HEK293 (cell line): ENCODE measurements around the gene RBFOX1.

ENCODE experiments used
- CTCF ChIA-PET: fragments of 350-600 bp; formaldehyde crosslinking; extraction: SDS; loops from one replicate; lab custom pipeline; 2021; ENCODE audit warnings: antibody characterized with exemption; lab: Yijun Ruan, JAX
- POLR2A ChIA-PET: fragments of 300-600 bp; formaldehyde crosslinking; extraction: SDS; loops from one replicate; lab custom pipeline; 2020; ENCODE audit warnings: antibody characterized with exemption, inconsistent platforms; lab: Yijun Ruan, JAX
- H3K27ac ChIP-seq: fragments of 200-500 bp; sonication (Bioruptor generic); 2 replicates; pipeline ENCODE4 v1.5.1; 2014; ENCODE audit warnings: low read depth, low read length, control low read depth, inconsistent platforms; ENCODE audit errors: extremely low read depth
- H3K36me3 ChIP-seq, 2 experiments: fragments of 200-500 bp in 1 of 2; sonication (Bioruptor generic) in 1 of 2; 1 replicate in 1 of 2; 2 replicates in 1 of 2; pipeline ENCODE4 v1.5.1; 2014 to 2017; ENCODE audit warnings: inconsistent platforms in 2 of 2, low read length in 2 of 2; ENCODE audit not compliant: control insufficient read depth in 2 of 2, insufficient read depth in 1 of 2
- H3K4me1 ChIP-seq: fragments of 200-500 bp; sonication (Bioruptor generic); 2 replicates; pipeline ENCODE4 v1.5.1; 2014; ENCODE audit warnings: mild to moderate bottlenecking, low read length, inconsistent platforms; ENCODE audit not compliant: control insufficient read depth, insufficient read depth
- H3K4me3 ChIP-seq: 2 replicates; pipeline ENCODE4 v1.5.1; 2011; ENCODE audit warnings: low read depth, mild to moderate bottlenecking, control low read depth, low read length, moderate library complexity
- H3K9me3 ChIP-seq: fragments of 200-500 bp; sonication (Bioruptor generic); 2 replicates; pipeline ENCODE4 v1.5.1; 2014; ENCODE audit warnings: low read depth, low read length, inconsistent platforms; ENCODE audit not compliant: control insufficient read depth, insufficient read depth
- BCL11A ChIP-seq: fragments of 450-650 bp; formaldehyde crosslinking; IDR thresholded peaks from 2 replicates; pipeline ENCODE4 v1.5.1; 2016; ENCODE audit warnings: low read depth, missing biosample characterization, missing genetic modification characterization
- INSM2 ChIP-seq: fragments of 450-650 bp; formaldehyde crosslinking; IDR thresholded peaks from 2 replicates; pipeline ENCODE4 v1.5.1; 2016; ENCODE audit warnings: missing biosample characterization, missing genetic modification characterization
- PATZ1 ChIP-seq: fragments of 450-650 bp; formaldehyde crosslinking; IDR thresholded peaks from 2 replicates; pipeline ENCODE4 v1.5.1; 2016; ENCODE audit warnings: missing biosample characterization, missing genetic modification characterization
- ZBTB8A ChIP-seq: fragments of 450-650 bp; formaldehyde crosslinking; IDR thresholded peaks from 2 replicates; pipeline ENCODE4 v1.5.1; 2016; ENCODE audit warnings: missing biosample characterization, missing genetic modification characterization
- ZEB2 ChIP-seq: fragments of 450-650 bp; formaldehyde crosslinking; IDR thresholded peaks from 2 replicates; pipeline ENCODE4 v1.5.1; 2016; ENCODE audit warnings: missing biosample characterization, missing genetic modification characterization
- ZNF221 ChIP-seq: fragments of 450-650 bp; formaldehyde crosslinking; IDR thresholded peaks from 2 replicates; pipeline ENCODE4 v1.5.1; 2017; ENCODE audit warnings: missing biosample characterization, missing genetic modification characterization, borderline replicate concordance
- ZNF280D ChIP-seq: fragments of 450-650 bp; formaldehyde crosslinking; IDR thresholded peaks from 2 replicates; pipeline ENCODE4 v1.5.1; 2016; ENCODE audit warnings: missing biosample characterization, missing genetic modification characterization
- ZNF366 ChIP-seq: fragments of 450-650 bp; formaldehyde crosslinking; conservative IDR thresholded peaks from 2 replicates; pipeline ENCODE4 v1.5.1; 2016; ENCODE audit warnings: missing biosample characterization, missing genetic modification characterization
- ZNF37A ChIP-seq: fragments of 450-650 bp; IDR thresholded peaks from 2 replicates; pipeline ENCODE4 v1.5.1; 2018; ENCODE audit warnings: missing biosample characterization, missing genetic modification characterization
- ZNF837 ChIP-seq: fragments of 450-650 bp; formaldehyde crosslinking; IDR thresholded peaks from 2 replicates; pipeline ENCODE4 v1.5.1; 2016; ENCODE audit warnings: missing biosample characterization, missing genetic modification characterization
- ZSCAN23 ChIP-seq: fragments of 450-650 bp; formaldehyde crosslinking; IDR thresholded peaks from 2 replicates; pipeline ENCODE4 v1.5.1; 2016; ENCODE audit warnings: missing biosample characterization, missing genetic modification characterization
- TF ChIP-seq, protein P1 (sequence below): fragments of 450-650 bp; formaldehyde crosslinking; IDR thresholded peaks from 2 replicates; pipeline ENCODE4 v1.5.1; 2016; ENCODE audit warnings: missing biosample characterization, missing genetic modification characterization
- TF ChIP-seq, protein P2 (sequence below): fragments of 450-650 bp; formaldehyde crosslinking; IDR thresholded peaks from 2 replicates; pipeline ENCODE4 v1.5.1; 2016; ENCODE audit warnings: missing biosample characterization, missing genetic modification characterization, low read depth
- TF ChIP-seq, protein P3 (sequence below): fragments of 450-650 bp; IDR thresholded peaks from 2 replicates; pipeline ENCODE4 v1.5.1; 2018; ENCODE audit warnings: missing biosample characterization, missing genetic modification characterization

The RBFOX1 gene

DNA sequence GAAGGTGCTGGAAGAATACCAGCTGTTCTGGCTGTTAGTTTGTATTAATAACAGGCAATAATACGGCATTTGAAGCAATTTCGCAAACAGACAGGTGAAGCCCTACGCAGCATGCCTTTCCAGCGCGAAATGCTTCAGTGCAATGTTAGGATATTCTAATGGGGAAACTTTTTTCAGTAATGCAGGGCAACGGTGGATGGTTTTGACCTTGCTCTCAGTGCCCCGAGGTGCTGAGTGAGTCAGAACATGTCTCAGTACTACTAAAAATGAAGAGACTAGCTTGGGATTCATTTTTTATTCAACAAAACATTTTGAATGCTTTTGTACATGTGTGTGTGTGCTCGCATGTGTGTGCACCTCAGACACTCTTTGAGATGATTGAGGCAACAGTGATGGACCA is 172.2 kb downstream of the RBFOX1 start (continued):
- TF ChIP-seq PATZ1 (no peak), ZBTB8A (tag by site-specific recombination) (no peak), INSM2 (no peak), ZNF221 (tag by site-specific recombination) (no peak)
- TF ChIP-seq, protein P1, sequence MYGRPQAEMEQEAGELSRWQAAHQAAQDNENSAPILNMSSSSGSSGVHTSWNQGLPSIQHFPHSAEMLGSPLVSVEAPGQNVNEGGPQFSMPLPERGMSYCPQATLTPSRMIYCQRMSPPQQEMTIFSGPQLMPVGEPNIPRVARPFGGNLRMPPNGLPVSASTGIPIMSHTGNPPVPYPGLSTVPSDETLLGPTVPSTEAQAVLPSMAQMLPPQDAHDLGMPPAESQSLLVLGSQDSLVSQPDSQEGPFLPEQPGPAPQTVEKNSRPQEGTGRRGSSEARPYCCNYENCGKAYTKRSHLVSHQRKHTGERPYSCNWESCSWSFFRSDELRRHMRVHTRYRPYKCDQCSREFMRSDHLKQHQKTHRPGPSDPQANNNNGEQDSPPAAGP (tag by site-specific recombination): no peak

DNA sequence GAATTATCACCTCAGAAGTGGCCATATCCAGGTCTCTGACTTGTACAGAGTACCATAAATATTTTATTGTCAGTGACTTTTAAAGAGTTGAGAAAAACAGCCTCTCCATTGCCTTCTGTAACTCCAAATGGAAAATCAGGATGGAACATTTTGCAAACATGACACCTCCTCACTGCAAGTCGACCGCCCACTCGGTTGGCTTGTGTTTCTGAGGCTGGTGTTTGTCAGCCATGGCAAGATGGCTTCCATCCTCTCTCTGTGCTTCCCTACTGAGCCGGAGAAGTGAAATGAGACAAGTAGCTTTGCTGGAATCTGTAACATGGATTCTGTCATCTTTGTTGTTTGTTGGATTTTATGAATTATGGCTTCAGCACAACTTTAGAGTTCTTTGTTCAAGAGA is 172.8 kb downstream of the RBFOX1 start:
- Histone ChIP-seq H3K36me3 (no peaks in the 10 kb centered on the region), H3K27ac (no peak overlapping the region), H3K4me3 (no peak overlapping the region), H3K9me3 (no peaks in the 10 kb centered on the region; the same call in 1 of the 2 replicates), H3K4me1 (no peaks in the 10 kb centered on the region)
- POLR2A ChIA-PET: no interaction called here
- TF ChIP-seq BCL11A (tag by site-specific recombination): no peak
- TF ChIP-seq ZNF366 (tag by site-specific recombination): no peak
- TF ChIP-seq ZEB2 (tag by site-specific recombination): no peak
- TF ChIP-seq, protein P2, sequence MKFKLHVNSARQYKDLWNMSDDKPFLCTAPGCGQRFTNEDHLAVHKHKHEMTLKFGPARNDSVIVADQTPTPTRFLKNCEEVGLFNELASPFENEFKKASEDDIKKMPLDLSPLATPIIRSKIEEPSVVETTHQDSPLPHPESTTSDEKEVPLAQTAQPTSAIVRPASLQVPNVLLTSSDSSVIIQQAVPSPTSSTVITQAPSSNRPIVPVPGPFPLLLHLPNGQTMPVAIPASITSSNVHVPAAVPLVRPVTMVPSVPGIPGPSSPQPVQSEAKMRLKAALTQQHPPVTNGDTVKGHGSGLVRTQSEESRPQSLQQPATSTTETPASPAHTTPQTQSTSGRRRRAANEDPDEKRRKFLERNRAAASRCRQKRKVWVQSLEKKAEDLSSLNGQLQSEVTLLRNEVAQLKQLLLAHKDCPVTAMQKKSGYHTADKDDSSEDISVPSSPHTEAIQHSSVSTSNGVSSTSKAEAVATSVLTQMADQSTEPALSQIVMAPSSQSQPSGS: no peak
- no peak for TF ChIP-seq ZNF37A (tag by site-specific recombination)
- no peak for TF ChIP-seq ZNF837 (tag by site-specific recombination)
- TF ChIP-seq ZNF280D (tag by site-specific recombination): no peak
- TF ChIP-seq, all 188 proteins: peak for 0
- CTCF ChIA-PET: no interaction called here

DNA sequence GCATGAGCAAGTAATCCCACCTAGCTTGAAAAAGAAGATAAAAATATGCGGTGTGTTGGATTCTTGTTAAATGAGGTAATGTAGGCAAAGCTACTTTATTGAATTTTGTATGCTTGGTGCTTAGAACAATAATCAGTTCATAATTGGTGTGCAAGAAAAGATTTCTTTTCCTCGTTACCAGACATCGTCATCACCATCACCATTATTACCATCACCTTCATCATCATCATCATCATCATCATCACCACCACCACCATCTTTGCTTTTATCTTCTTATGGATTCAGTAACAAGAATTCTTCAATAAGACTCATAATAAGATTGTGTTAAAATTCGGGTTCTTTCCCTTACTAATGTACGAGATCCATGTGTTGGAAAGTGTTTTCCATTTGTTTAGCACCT is 173.7 kb downstream of the RBFOX1 start:
- no peaks in the 10 kb centered on the region for H3K36me3 ChIP-seq
- no peaks in the 10 kb centered on the region for H3K4me1 ChIP-seq
- no peak for TF ChIP-seq ZSCAN23
- TF ChIP-seq, protein P3, sequence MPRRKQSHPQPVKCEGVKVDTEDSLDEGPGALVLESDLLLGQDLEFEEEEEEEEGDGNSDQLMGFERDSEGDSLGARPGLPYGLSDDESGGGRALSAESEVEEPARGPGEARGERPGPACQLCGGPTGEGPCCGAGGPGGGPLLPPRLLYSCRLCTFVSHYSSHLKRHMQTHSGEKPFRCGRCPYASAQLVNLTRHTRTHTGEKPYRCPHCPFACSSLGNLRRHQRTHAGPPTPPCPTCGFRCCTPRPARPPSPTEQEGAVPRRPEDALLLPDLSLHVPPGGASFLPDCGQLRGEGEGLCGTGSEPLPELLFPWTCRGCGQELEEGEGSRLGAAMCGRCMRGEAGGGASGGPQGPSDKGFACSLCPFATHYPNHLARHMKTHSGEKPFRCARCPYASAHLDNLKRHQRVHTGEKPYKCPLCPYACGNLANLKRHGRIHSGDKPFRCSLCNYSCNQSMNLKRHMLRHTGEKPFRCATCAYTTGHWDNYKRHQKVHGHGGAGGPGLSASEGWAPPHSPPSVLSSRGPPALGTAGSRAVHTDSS (tag by site-specific recombination): peak; percentile 58; the same call in 1 of the 2 replicates
- POLR2A ChIA-PET: no interaction called here
- CTCF ChIA-PET: no interaction called here
- H3K27ac ChIP-seq: no peak overlapping the region
- H3K4me3 ChIP-seq: no peak overlapping the region
- H3K9me3 ChIP-seq: no peaks in the 10 kb centered on the region; the same call in 1 of the 2 replicates
